Skeletal muscle tissue (tissue), 4 donors: Measurements from ENCODE around the gene AIG1. TPM values are rescaled to one million over a fixed set of nuclear protein-coding genes. Genes with fewer than 3 reads are reported as not detected.
A peak's percentile ranks its signal among the peaks of the same experiment; 100 is the strongest.

Experiments
- H3K27ac ChIP-seq: one replicate; pipeline ENCODE4 v1.7.0; 2013; ENCODE audit warnings: mild to moderate bottlenecking, low read depth, low read length, inconsistent platforms
- H3K27me3 ChIP-seq, 3 donors: one replicate each; pipeline ENCODE4 v1.7.0; 2013; ENCODE audit warnings: low read length in 3 of 3; ENCODE audit not compliant: control insufficient read depth in 3 of 3, insufficient read depth in 3 of 3
- H3K36me3 ChIP-seq, 3 donors: one replicate each; pipeline ENCODE4 v1.7.0; 2013; ENCODE audit warnings: low read length in 3 of 3; ENCODE audit not compliant: control insufficient read depth in 3 of 3, insufficient read depth in 3 of 3
- H3K4me1 ChIP-seq, 3 donors: one replicate each; pipeline ENCODE4 v1.7.0; 2013; ENCODE audit warnings: low read length in 3 of 3, mild to moderate bottlenecking in 3 of 3; ENCODE audit not compliant: control insufficient read depth in 3 of 3, insufficient read depth in 3 of 3
- H3K4me3 ChIP-seq, 3 donors: one replicate each; pipeline ENCODE4 v1.7.0; 2013; ENCODE audit warnings: low read length in 3 of 3
- H3K9ac ChIP-seq, 3 donors: one replicate each; pipeline ENCODE4 v1.7.0; 2013; ENCODE audit warnings: low read length in 3 of 3, mild to moderate bottlenecking in 3 of 3, moderate library complexity in 2 of 3, low read depth in 1 of 3
- H3K9me3 ChIP-seq, 3 donors: one replicate each; pipeline ENCODE4 v1.7.0; 2013; ENCODE audit warnings: low read length in 3 of 3; ENCODE audit not compliant: control insufficient read depth in 3 of 3
- total RNA-seq: library from RNA; depleted of rRNA; stranded (reverse); fragments of >200 nt; gene quantifications from one replicate; pipeline ENCODE4 v1.2.3, GENCODE V29; 2014
- donor health status: Osteomylitis.

AIG1 gene
- total RNA-seq, 1 donor from 2014 or later, result 31.3 TPM

- no peaks in the 10 kb centered on the region for H3K27me3 ChIP-seq
- no peaks in the 10 kb centered on the region for H3K9me3 ChIP-seq
- no peak overlapping the region for H3K4me3 ChIP-seq
- H3K4me1 ChIP-seq, result peaks cover 3 to 12% (median 10%) of the 10 kb centered on the region in 3 donors
- no peak overlapping the region for H3K27ac ChIP-seq
- no peak overlapping the region for H3K9ac ChIP-seq
- H3K36me3 ChIP-seq, result no peaks in the 10 kb centered on the region
Measured at GRCh38 chr6:143213859-143214376, 153.2 kb downstream of the AIG1 start.

GRCh38 chr6:143215363-143215762 lies 154.7 kb downstream of the AIG1 start:
- Histone ChIP-seq H3K4me1 (peaks cover 3 to 12% (median 10%) of the 10 kb centered on the region in 3 donors), H3K9me3 (no peaks in the 10 kb centered on the region), H3K36me3 (no peaks in the 10 kb centered on the region), H3K27ac (peak overlapping the region; percentile 41), H3K9ac (no peak overlapping the region), H3K4me3 (no peak overlapping the region), H3K27me3 (no peaks in the 10 kb centered on the region)

GRCh38 chr6:143215771-143216170 lies 155.1 kb downstream of the AIG1 start:
- H3K27ac ChIP-seq, result peak overlapping the region; percentile 41
- no peak overlapping the region for H3K9ac ChIP-seq
- no peaks in the 10 kb centered on the region for H3K36me3 ChIP-seq
- no peaks in the 10 kb centered on the region for H3K9me3 ChIP-seq
- H3K4me3 ChIP-seq, result no peak overlapping the region
- H3K27me3 ChIP-seq, result no peaks in the 10 kb centered on the region
- peaks cover 3 to 12% (median 10%) of the 10 kb centered on the region in 3 donors for H3K4me1 ChIP-seq

GRCh38 chr6:143218233-143218632 lies 157.5 kb downstream of the AIG1 start:
- Histone ChIP-seq H3K36me3 (no peaks in the 10 kb centered on the region), H3K27ac (no peak overlapping the region), H3K4me3 (no peak overlapping the region), H3K9me3 (no peaks in the 10 kb centered on the region), H3K4me1 (peaks cover 12 to 19% (median 18%) of the 10 kb centered on the region in 3 donors), H3K27me3 (no peaks in the 10 kb centered on the region), H3K9ac (no peak overlapping the region)

- no peak overlapping the region for H3K9ac ChIP-seq
- no peaks in the 10 kb centered on the region for H3K27me3 ChIP-seq
- peak overlapping the region; percentile 61 for H3K27ac ChIP-seq
- H3K4me3 ChIP-seq, result no peak overlapping the region
- no peaks in the 10 kb centered on the region for H3K36me3 ChIP-seq
- H3K4me1 ChIP-seq, result peaks cover 8 to 15% (median 13%) of the 10 kb centered on the region in 3 donors
- no peaks in the 10 kb centered on the region for H3K9me3 ChIP-seq
Measured at GRCh38 chr6:143221698-143222097, 161.0 kb downstream of the AIG1 start.

GRCh38 chr6:143222310-143222709 lies 161.6 kb downstream of the AIG1 start:
- H3K27ac ChIP-seq, result peak overlapping the region; percentile 61
- H3K9me3 ChIP-seq, result no peaks in the 10 kb centered on the region
- no peak overlapping the region for H3K9ac ChIP-seq
- no peak overlapping the region for H3K4me3 ChIP-seq
- no peaks in the 10 kb centered on the region for H3K36me3 ChIP-seq
- no peaks in the 10 kb centered on the region for H3K27me3 ChIP-seq
- peaks cover 8 to 15% (median 13%) of the 10 kb centered on the region in 3 donors for H3K4me1 ChIP-seq

GRCh38 chr6:143222801-143223231 lies 162.1 kb downstream of the AIG1 start:
- Histone ChIP-seq H3K27me3 (no peaks in the 10 kb centered on the region), H3K9me3 (no peaks in the 10 kb centered on the region), H3K27ac (peak overlapping the region; percentile 61), H3K4me1 (peaks cover 8 to 15% (median 13%) of the 10 kb centered on the region in 3 donors), H3K4me3 (no peak overlapping the region), H3K9ac (peak overlapping the region in 1 of 3 donors; percentile 7), H3K36me3 (no peaks in the 10 kb centered on the region)

GRCh38 chr6:143223895-143224294 lies 163.2 kb downstream of the AIG1 start:
- H3K27ac ChIP-seq, result peak overlapping the region; percentile 63
- peaks cover 8 to 15% (median 13%) of the 10 kb centered on the region in 3 donors for H3K4me1 ChIP-seq
- peak overlapping the region in 1 of 3 donors; percentile 41 for H3K4me3 ChIP-seq
- H3K27me3 ChIP-seq, result no peaks in the 10 kb centered on the region
- no peaks in the 10 kb centered on the region for H3K9me3 ChIP-seq
- no peak overlapping the region for H3K9ac ChIP-seq
- no peaks in the 10 kb centered on the region for H3K36me3 ChIP-seq

- no peaks in the 10 kb centered on the region for H3K36me3 ChIP-seq
- no peak overlapping the region for H3K4me3 ChIP-seq
- H3K4me1 ChIP-seq, result peaks cover 8 to 15% (median 13%) of the 10 kb centered on the region in 3 donors
- no peak overlapping the region for H3K9ac ChIP-seq
- no peaks in the 10 kb centered on the region for H3K27me3 ChIP-seq
- H3K27ac ChIP-seq, result peak overlapping the region; percentile 63
- no peaks in the 10 kb centered on the region for H3K9me3 ChIP-seq
Measured at GRCh38 chr6:143224516-143224915, 163.8 kb downstream of the AIG1 start.

- H3K4me3 ChIP-seq, result no peak overlapping the region
- H3K36me3 ChIP-seq, result no peaks in the 10 kb centered on the region
- no peaks in the 10 kb centered on the region for H3K9me3 ChIP-seq
- peaks cover 8 to 15% (median 13%) of the 10 kb centered on the region in 3 donors for H3K4me1 ChIP-seq
- H3K9ac ChIP-seq, result no peak overlapping the region
- H3K27me3 ChIP-seq, result no peaks in the 10 kb centered on the region
- H3K27ac ChIP-seq, result no peak overlapping the region
Measured at GRCh38 chr6:143225929-143226328, 165.2 kb downstream of the AIG1 start.
